ENCODE results near the gene KCTD20.

DNA sequence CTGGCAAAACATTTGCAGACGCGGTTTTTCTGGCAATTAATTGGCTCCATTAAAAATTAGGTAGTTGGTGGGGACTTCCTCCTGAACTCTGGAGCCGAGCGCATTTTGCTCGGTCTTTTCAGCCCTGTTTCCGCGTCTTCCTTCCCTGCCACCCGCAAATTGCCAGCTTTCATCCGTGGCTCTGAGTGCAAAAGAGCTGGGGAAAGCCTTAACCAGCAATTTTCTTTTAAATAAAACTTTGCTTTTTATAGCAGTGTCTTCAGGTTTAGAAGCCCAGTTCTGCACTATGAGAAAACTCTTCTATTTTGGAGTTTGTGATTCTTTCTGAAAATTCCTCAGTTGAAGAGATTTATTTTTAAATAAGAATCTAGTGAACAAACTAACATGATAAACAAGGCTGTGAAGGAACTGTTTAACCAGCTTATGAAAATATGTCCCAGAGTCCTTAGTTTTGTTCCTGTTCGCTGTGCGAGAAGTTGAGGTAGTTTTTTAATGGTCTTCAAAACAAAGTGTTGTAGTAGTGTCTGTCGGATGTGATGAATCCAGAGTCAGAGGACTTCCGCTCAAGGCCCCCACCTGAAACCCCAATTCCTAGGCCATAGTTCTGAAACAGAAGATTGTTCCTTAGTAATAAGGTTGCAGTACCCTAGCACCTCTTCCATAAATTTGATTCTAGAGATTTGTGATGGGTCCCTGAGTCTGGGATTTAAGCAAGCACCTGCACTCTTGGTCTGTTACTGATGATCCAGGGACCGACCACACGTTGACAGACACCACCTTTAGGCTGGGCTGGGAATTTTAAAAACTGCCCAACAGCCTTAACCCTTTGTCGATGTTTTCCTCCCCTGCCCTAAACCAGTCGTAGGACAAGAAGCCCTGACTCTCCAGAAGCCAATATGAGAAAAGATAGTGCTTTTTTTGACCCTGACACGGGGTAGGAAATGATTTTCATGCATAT lies 950 bp downstream of the KCTD20 start:
- no peak for TF ChIP-seq POLR2A (IDR thresholded peaks at IDR 0.05; ENCODE audit: low read depth)
- TF ChIP-seq, protein P1, sequence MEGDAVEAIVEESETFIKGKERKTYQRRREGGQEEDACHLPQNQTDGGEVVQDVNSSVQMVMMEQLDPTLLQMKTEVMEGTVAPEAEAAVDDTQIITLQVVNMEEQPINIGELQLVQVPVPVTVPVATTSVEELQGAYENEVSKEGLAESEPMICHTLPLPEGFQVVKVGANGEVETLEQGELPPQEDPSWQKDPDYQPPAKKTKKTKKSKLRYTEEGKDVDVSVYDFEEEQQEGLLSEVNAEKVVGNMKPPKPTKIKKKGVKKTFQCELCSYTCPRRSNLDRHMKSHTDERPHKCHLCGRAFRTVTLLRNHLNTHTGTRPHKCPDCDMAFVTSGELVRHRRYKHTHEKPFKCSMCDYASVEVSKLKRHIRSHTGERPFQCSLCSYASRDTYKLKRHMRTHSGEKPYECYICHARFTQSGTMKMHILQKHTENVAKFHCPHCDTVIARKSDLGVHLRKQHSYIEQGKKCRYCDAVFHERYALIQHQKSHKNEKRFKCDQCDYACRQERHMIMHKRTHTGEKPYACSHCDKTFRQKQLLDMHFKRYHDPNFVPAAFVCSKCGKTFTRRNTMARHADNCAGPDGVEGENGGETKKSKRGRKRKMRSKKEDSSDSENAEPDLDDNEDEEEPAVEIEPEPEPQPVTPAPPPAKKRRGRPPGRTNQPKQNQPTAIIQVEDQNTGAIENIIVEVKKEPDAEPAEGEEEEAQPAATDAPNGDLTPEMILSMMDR (IDR thresholded peaks at IDR 0.05) = no peak
